WTC11 (cell line): ENCODE data around the gene FMO5. TPM values are rescaled to one million over a fixed set of nuclear protein-coding genes. Genes with fewer than 3 reads are reported as not detected.
A peak's percentile ranks its signal among the peaks of the same experiment; 100 is the strongest.

Experiments used
- ATAC-seq: fragments of 200-7000 bp; cut with Tn5 transposase; 2 replicates; pipeline ENCODE4 v1.10.0; 2021; ENCODE audit warnings: mild to moderate bottlenecking, moderate library complexity
- CTCF ChIA-PET: fragments of 300-600 bp; sonication (Branson Sonifier 250); formaldehyde crosslinking; loops from one replicate; lab custom pipeline; 2021; ENCODE audit warnings: antibody characterized with exemption; lab: Charles Lee
- POLR2A ChIA-PET: fragments of 350-600 bp; sonication (Branson Sonifier 250); formaldehyde crosslinking; loops from one replicate; lab custom pipeline; 2021; ENCODE audit warnings: antibody characterized with exemption; lab: Charles Lee
- DNase-seq: peaks from one replicate; pipeline ENCODE4 v3.0.0; 2021; ENCODE audit warnings: low spot score
- H3K27ac Mint-ChIP-seq: 2 replicates; pipeline ENCODE4 v1.8.0; 2021; ENCODE audit warnings: mixed read lengths
- H3K27me3 Mint-ChIP-seq: 2 replicates; pipeline ENCODE4 v1.8.0; 2021; ENCODE audit warnings: low read depth, mild to moderate bottlenecking, moderate library complexity, mixed read lengths
- H3K36me3 Mint-ChIP-seq: 2 replicates; pipeline ENCODE4 v1.8.0; 2021; ENCODE audit warnings: mixed read lengths
- H3K4me1 Mint-ChIP-seq: 2 replicates; pipeline ENCODE4 v1.8.0; 2022; ENCODE audit warnings: mixed read lengths
- H3K4me3 Mint-ChIP-seq: 2 replicates; pipeline ENCODE4 v1.8.0; 2021; ENCODE audit warnings: mild to moderate bottlenecking, moderate library complexity, mixed read lengths
- H3K9me3 Mint-ChIP-seq: 2 replicates; pipeline ENCODE4 v1.8.0; 2021; ENCODE audit warnings: mixed read lengths
- CBFB ChIP-seq: sonication (generic); formaldehyde crosslinking; IDR thresholded peaks from 2 replicates; pipeline ENCODE4 v1.8.1; 2022; ENCODE audit warnings: mild to moderate bottlenecking, low read depth, missing genetic modification reagents
- E2F1 ChIP-seq: sonication (generic); formaldehyde crosslinking; IDR thresholded peaks from 2 replicates; pipeline ENCODE4 v1.8.0; 2022; ENCODE audit warnings: mild to moderate bottlenecking, missing genetic modification reagents
- GABPB1 ChIP-seq: sonication (generic); formaldehyde crosslinking; IDR thresholded peaks from 2 replicates; pipeline ENCODE4 v1.8.1; 2023; ENCODE audit warnings: mild to moderate bottlenecking, missing genetic modification reagents
- IRF1 ChIP-seq: sonication (generic); formaldehyde crosslinking; IDR thresholded peaks from 2 replicates; pipeline ENCODE4 v1.8.0; 2023; ENCODE audit warnings: missing genetic modification reagents
- KAT7 ChIP-seq: sonication (generic); formaldehyde crosslinking; IDR thresholded peaks from 2 replicates; pipeline ENCODE4 v1.8.1; 2023; ENCODE audit warnings: missing genetic modification reagents, mild to moderate bottlenecking, borderline replicate concordance
- MLX ChIP-seq: sonication (generic); formaldehyde crosslinking; IDR thresholded peaks from 2 replicates; pipeline ENCODE4 v1.8.1; 2023; ENCODE audit warnings: mild to moderate bottlenecking, missing genetic modification reagents, moderate library complexity
- NFE2L1 ChIP-seq: sonication (generic); formaldehyde crosslinking; IDR thresholded peaks from 2 replicates; pipeline ENCODE4 v1.8.1; 2023; ENCODE audit warnings: missing genetic modification reagents
- RELA ChIP-seq: sonication (generic); formaldehyde crosslinking; IDR thresholded peaks from 2 replicates; pipeline ENCODE4 v1.8.1; 2022; ENCODE audit warnings: missing genetic modification reagents, mild to moderate bottlenecking, borderline replicate concordance
- SOX15 ChIP-seq: fragments of 250-450 bp; sonication (Bioruptor Pico); IDR thresholded peaks from 2 replicates; pipeline ENCODE4 v1.9.0; 2021; ENCODE audit warnings: mild to moderate bottlenecking
- STAT6 ChIP-seq: sonication (generic); formaldehyde crosslinking; conservative IDR thresholded peaks from 2 replicates; pipeline ENCODE4 v1.8.1; 2023; ENCODE audit warnings: mild to moderate bottlenecking, low read depth, missing genetic modification reagents, moderate library complexity
- TEAD4 ChIP-seq: sonication (generic); formaldehyde crosslinking; IDR thresholded peaks from 2 replicates; pipeline ENCODE4 v1.8.0; 2022; ENCODE audit warnings: mild to moderate bottlenecking, missing genetic modification reagents
- USF2 ChIP-seq: sonication (generic); formaldehyde crosslinking; IDR thresholded peaks from 2 replicates; pipeline ENCODE4 v1.8.1; 2023; ENCODE audit warnings: mild to moderate bottlenecking, missing genetic modification reagents, moderate library complexity
- ZMAT4 ChIP-seq: fragments of 250-450 bp; sonication (Bioruptor Pico); IDR thresholded peaks from 2 replicates; pipeline ENCODE4 v1.9.0; 2021; ENCODE audit warnings: mild to moderate bottlenecking
- ZNF396 ChIP-seq: fragments of 250-450 bp; sonication (Bioruptor Pico); IDR thresholded peaks from 2 replicates; pipeline ENCODE4 v1.8.0; 2021; ENCODE audit warnings: mild to moderate bottlenecking, moderate library complexity, borderline replicate concordance
- ZNF512 ChIP-seq: sonication (generic); formaldehyde crosslinking; IDR thresholded peaks from 2 replicates; pipeline ENCODE4 v1.8.1; 2022; ENCODE audit warnings: missing genetic modification reagents, borderline replicate concordance
- ZSCAN18 ChIP-seq: fragments of 250-450 bp; sonication (Bioruptor Pico); IDR thresholded peaks from 2 replicates; pipeline ENCODE4 v2.1.2; 2022; ENCODE audit warnings: mild to moderate bottlenecking, moderate library complexity
- total RNA-seq: library from RNA; stranded (reverse); gene quantifications from 3 replicates; pipeline ENCODE4 v1.2.3, GENCODE V29; 2021

Gene FMO5
- total RNA-seq, 1 experiment from 2014 or later = 3.3 TPM

- DNase-seq = no peak
- Mint-ChIP-seq H3K27ac (0 out of 2 replicates have a peak overlapping the region, but pooled peaks have one; percentile 46), H3K36me3 (peaks cover 77% of the 10 kb centered on the region), H3K4me1 (peaks cover 7% of the 10 kb centered on the region; the same call in 1 of the 2 replicates), H3K27me3 (no peaks in the 10 kb centered on the region), H3K9me3 (no peaks in the 10 kb centered on the region), H3K4me3 (no peak overlapping the region)
- ChIA-PET CTCF (interaction anchor here (0.6 to 4.6 kb wide), 3 partner anchors 8 to 574 kb away, joined by 3 to 68 read pairs (median 4); no protein-coding TSS in a partner anchor), POLR2A (no interaction called here)
- ATAC-seq = no peak
- no peak for TF ChIP-seq CBFB (CRISPR knock-in tag)
- no peak for TF ChIP-seq STAT6 (CRISPR knock-in tag)
- TF ChIP-seq ZMAT4 (CRISPR knock-in tag) = no peak
- no peak for TF ChIP-seq E2F1 (CRISPR knock-in tag)
- no peak for TF ChIP-seq KAT7 (CRISPR knock-in tag)
- TF ChIP-seq ZNF396 (CRISPR knock-in tag) = no peak
- TF ChIP-seq MLX (CRISPR knock-in tag) = no peak
- no peak for TF ChIP-seq IRF1 (CRISPR knock-in tag)
- TF ChIP-seq USF2 (CRISPR knock-in tag) = no peak
- TF ChIP-seq TEAD4 (CRISPR knock-in tag) = no peak
- no peak for TF ChIP-seq NFE2L1 (CRISPR knock-in tag)
- TF ChIP-seq GABPB1 (CRISPR knock-in tag) = no peak
- TF ChIP-seq SOX15 (CRISPR knock-in tag) = no peak
- TF ChIP-seq ZNF512 (CRISPR knock-in tag) = no peak
- TF ChIP-seq ZSCAN18 (CRISPR knock-in tag) = no peak
- no peak for TF ChIP-seq RELA
Observed at GRCh38 chr1:147272042-147272441, 46.9 kb upstream of the FMO5 start.
